Stimulated activated CD8-positive, alpha-beta memory T cell treated with anti-CD3 and anti-CD28 coated beads, Interleukin-4, amount 100 ng/mL, for 4 hours (primary cell): Measurements from ENCODE around the gene CABLES1.

Source experiments
- DNase-seq, 2 donors: peaks; one replicate each; pipeline ENCODE4 v3.0.0-alpha.2; 2020; ENCODE audit warnings: low read depth in 2 of 2, low spot score in 1 of 2

The CABLES1 gene

GRCh38 chr18:23113576-23113975, 21.7 kb upstream of the CABLES1 start:
- DNase-seq = no peak

- DNase-seq = no peak
These were observed 21.0 kb upstream of the CABLES1 start for GRCh38 chr18:23114171-23114881.

- DNase-seq = no peak
These were observed 20.4 kb upstream of the CABLES1 start for GRCh38 chr18:23114911-23115310.

GRCh38 chr18:23115683-23116096, 19.6 kb upstream of the CABLES1 start:
- no peak for DNase-seq

GRCh38 chr18:23121133-23121532, 14.2 kb upstream of the CABLES1 start:
- DNase-seq = no peak

GRCh38 chr18:23122334-23123229, 12.7 kb upstream of the CABLES1 start:
- no peak for DNase-seq

GRCh38 chr18:23126376-23127056, 8.8 kb upstream of the CABLES1 start:
- no peak for DNase-seq

GRCh38 chr18:23127090-23127489, 8.2 kb upstream of the CABLES1 start:
- no peak for DNase-seq

- DNase-seq = no peak
These were observed 5.8 kb upstream of the CABLES1 start for GRCh38 chr18:23129355-23130002.

- peak; percentile 18 to 29 for DNase-seq
These were observed 3.5 kb upstream of the CABLES1 start for GRCh38 chr18:23131693-23132319.

- DNase-seq = no peak
These were observed 1.2 kb upstream of the CABLES1 start for GRCh38 chr18:23133860-23134779.

GRCh38 chr18:23135550-23136325, 453 bp downstream of the CABLES1 start:
- DNase-seq = no peak

GRCh38 chr18:23136326-23137096, 1.2 kb downstream of the CABLES1 start:
- DNase-seq = no peak

GRCh38 chr18:23137097-23137635, 1.9 kb downstream of the CABLES1 start:
- no peak for DNase-seq

- DNase-seq = no peak
These were observed 2.5 kb downstream of the CABLES1 start for GRCh38 chr18:23137788-23138216.

GRCh38 chr18:23138471-23138870, 3.2 kb downstream of the CABLES1 start:
- DNase-seq = no peak

- no peak for DNase-seq
These were observed 6.1 kb downstream of the CABLES1 start for GRCh38 chr18:23141104-23141999.
